Stimulated activated CD4-positive, alpha-beta T cell treated with anti-CD3 and anti-CD28 coated beads, Interleukin-1b, Interleukin-23, amount 100 ng/mL, for 48 hours (primary cell): Measurements from ENCODE around the gene CALY.
"Not testable (repeated sequence)": the region's sequence is repeated elsewhere in the genome, so short reads cannot be mapped to it uniquely, and the experiment has no call there.

Source experiments
- DNase-seq: peaks from one replicate; pipeline ENCODE4 v3.0.0-alpha.2; 2020

CALY gene, protein sequence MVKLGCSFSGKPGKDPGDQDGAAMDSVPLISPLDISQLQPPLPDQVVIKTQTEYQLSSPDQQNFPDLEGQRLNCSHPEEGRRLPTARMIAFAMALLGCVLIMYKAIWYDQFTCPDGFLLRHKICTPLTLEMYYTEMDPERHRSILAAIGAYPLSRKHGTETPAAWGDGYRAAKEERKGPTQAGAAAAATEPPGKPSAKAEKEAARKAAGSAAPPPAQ

DNA sequence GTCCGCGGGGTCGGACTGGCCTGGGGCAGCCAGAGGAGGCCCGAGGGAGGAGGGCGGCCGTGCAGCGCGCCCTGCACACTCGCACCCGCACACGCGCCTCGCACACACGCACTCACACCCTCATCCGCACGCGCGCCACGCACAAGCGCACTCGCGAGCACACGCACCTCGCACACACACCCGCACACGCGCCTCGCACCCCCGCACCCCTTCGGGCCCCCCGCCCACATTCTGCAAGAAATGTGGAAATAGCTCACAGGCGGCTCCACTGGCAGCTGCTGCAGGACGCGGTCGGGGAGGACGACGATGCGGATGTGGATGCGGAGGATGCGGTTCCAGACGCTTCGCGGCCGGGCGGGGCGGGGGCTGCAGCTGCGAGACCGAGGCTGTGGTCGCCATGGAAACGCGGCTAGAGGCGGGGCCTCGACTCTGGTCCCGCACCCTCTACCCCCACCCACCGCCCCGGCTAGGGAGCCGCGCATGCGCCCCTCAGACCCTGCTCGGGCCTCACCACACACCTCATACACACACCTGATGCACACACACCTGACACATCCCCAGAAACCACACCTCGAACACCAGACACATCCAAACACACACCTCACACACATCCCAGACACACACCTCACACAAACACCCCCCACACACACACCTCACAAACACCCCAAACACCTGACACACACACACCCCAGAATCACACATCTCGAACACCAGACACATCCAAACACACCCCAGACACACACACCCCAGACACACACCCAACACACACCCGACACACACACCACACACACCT lies at the start of gene CALY:
CALY (minus strand) TSS at position 320 of the 793 bp plus-strand sequence. CDS start 7,907 bp downstream, outside the sequence.
- DNase-seq = peak; percentile 66

DNA sequence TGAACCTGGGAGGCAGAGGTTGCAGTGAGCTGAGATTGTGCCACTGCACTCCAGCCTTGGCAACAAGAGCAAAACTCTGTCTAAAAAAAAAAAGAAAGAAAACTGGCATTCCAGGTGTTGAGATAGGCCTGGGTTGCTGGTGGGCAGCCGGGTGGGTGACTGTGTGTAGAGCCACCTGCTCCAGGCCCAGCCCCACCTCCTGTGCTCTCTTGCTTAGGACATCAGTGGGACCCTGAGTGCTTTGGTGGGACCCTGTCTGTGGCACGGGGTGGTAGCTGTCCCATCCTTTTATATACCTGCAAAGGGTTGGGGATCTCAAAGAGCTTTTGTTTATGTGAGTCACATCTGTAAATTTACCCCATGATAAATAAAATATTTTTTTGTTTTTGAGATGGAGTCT lies 48.5 kb upstream of the CALY start:
- DNase-seq = no peak

DNA sequence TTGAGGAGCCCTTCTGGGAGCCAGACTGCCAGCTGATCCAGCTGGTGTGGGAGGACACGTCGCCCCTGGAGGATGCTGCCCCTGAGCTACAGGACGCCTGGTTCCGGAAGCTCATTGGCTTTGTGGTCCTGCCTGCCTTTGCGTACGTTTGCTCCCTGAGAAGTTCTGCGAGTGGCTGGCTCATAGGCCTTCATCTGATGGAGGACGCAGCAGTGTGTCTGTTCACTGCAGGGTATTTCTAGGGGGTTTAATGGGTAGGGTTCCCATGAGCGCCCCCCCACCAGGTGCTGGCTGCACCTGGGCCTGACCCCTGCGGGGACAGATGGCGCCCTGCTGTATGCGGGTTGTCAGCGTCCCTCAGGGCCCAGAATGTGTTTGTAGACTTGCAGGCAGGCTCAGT lies 47.4 kb upstream of the CALY start:
- DNase-seq = no peak

DNA sequence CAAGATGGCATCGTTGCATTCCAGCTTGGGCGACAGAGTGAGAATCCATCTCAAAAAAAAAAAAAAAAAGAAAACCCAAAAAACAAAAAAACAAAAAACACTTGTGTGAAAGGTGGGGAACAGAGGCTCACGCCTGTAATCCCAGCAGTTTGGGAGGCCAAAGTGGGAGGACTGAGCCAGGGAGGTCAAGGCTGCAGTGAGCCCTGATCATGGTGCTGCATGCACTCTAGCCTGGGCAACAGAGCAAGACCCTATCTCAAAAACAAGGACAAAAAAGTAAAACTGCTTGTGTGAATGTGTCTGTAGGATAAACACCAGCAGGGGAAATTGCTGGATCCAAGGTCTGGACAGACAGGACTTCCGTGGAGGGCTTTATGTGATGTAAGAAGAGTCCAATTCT lies 46.9 kb upstream of the CALY start:
- no peak for DNase-seq

DNA sequence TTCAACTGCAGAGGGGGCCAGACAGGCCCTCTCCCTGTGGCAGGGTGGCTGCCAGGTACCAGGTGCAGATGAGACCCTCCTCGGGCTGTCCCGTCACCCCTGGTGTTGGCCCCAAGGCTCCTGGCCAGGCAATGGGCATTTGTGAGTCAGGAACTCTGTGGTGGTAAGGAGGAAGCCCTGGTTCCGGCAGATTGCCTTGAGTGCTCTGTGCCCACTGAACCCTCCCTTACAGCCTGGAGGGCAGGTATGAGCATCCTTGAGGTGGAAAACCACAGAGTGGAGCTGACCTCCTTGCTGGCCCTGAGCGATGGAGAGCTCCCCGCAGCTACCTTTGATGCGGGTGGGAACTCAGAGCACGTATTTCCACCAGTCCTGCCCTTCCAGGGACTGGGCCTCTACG lies 44.3 kb upstream of the CALY start:
- DNase-seq = no peak

DNA sequence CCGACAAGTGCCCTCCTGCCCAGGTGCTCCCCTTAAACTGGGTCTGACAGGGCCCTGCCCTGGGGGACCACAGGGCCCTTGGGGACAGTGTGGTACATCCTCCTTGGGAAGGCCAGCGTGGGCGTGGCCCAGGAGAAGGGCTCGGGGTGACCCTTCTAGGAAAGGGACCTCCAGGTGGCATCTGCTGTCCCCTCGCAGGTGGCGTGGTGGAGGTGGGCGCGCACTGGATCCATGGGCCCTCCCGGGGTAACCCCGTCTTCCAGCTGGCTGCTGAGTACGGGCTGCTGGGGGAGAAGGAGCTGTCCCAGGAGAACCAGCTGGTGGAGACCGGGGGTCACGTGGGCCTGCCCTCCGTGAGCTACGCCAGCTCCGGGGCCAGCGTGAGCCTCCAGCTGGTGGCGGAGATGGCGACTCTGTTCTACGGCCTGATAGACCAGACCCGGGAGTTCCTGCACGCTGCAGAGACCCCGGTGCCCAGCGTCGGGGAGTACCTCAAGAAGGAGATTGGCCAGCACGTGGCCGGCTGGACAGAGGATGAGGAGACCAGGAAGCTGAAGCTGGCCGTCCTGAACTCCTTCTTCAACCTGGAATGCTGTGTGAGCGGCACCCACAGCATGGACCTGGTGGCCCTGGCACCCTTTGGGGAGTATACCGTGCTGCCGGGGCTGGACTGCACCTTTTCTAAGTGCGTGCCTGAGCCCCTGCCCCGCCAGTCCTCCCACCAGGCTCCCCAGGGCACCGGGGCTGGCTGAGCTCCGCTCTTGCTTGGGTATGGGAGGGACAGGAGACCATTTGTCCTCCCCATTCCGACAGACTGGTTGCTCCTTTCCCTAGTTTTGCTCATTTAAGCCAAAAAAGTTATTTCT lies 43.3 kb upstream of the CALY start:
- no peak for DNase-seq

DNA sequence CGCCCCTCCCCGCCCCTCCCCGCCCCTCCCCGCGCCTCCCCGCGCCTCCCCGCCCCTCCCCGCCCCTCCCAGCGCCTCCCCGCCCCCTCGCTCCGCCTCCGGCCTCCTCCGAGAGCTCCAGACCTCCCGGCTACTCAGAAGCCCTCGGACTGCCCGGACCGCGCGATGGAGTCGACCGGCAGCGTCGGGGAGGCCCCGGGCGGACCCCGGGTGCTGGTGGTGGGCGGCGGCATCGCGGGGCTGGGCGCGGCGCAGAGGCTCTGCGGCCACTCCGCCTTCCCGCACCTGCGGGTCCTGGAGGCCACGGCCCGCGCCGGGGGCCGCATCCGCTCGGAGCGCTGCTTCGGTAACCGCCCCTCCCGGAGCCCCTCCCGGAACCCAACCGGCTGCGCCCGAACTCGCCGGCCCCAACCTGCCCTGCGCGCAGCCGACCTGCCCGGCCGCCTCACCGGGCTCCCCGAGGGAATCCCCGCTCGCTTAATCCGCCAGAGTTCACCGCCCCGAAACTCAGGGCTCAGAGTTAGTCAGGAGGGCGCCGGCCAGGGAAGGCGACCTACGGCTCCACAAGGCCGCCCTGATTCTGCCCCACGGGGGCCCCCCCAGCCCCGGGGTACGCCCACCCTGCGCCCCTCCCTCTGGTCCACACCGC lies 42.6 kb upstream of the CALY start, which contains the start of gene PAOX:
PAOX (plus strand) TSS at position 111 of the 649 bp plus-strand sequence; CDS start at position 166, 55 bp downstream.
- peak; percentile 54 for DNase-seq

DNA sequence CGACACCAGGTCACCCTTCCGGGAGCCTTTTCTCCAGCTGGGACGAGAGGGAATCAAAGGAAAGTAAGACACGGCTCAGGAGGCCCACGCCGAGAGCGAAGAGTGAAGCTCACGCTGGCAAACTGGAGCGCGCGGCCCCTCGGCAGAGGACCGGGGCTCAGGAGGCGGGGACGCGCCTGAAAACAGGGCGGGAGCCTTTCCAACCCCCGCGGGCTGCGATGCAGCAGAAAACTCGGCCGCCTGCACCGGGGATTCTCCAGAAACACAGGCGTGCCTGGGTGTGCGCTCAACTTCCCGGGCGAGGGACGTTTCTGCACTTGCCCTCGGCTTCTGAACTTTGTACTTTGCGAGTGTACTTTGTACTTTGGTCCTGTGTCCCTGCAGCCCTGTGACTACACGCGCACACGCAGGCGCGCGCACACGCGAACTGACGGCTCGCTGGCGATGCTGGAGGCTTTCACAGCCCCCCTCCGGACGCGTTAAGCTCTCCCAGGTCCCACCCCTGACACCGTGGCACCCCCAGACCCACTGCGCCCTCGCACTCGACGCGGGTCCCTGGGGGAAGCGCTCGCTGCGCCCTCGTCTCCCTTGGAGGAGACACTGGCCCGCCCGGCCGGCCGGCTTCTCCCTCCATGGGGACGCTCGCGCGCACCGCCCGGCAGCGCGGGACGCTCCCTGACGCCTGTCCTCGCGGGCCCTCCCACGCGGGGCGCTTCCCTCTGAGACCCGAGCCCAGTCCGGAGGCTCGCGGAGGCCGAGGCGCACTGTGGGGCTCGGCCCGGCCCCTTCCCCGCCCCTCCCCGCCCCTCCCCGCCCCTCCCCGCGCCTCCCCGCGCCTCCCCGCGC lies 41.8 kb upstream of the CALY start:
- DNase-seq = peak; percentile 50

DNA sequence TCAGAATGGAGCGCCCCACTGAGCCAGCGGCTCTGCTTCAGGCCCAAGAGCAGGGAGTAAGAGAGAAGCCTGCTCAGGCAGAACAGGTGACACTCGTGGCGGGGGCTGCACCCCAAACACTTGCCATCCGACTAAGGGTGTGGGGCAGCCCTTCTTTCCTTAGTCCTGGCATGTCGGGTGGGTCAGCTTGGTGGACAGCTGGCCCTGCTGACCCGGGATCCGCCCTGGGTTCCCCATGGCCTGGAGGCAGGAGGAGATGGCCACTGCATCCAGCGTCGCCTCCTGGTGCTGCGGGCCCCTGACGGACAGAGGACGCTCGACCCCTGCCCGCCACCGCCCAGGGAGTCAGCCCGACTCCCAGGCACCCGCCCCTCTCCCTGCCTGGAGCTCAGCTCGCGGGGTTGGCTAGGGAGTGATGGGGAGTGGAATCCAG lies 41.1 kb upstream of the CALY start:
- DNase-seq = no peak

DNA sequence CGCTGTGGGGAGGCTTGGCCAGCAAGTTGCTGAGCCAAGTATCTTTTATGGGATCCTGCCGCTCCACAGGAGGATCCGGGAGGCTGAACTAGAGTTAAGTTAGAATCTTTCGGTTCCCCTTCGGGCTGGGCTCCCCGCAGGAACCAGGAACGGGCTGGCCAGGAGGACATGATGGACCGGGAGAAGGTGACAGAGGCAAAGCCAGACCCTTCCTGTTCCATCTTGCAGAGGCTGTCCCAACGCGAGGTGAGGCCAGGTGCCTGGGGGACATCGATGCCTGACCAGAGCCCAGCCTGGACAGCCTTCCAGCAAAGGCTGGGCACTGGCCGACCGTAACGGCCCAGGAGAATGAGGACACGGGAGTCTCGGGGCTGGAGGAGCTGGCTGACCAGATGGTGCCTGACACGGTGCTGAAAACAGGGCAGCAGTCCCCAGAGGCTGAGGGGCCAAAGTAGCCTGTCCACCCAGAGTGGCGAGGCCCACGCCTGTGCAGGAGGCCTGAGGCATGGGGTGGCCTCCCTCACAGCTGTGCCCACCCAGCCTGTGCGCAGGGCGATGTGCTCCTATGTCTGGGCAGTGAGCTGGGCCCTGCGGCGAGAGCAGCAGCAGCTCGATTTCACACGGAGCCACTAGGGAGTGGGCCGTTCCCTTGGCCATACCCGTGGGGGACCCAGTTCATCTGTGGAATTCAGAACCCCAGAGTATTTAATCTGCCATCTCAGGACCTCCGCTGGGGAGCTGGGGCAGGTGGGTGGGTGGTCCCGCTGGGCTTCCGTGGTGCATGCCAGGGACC lies 40.5 kb upstream of the CALY start:
- no peak for DNase-seq

DNA sequence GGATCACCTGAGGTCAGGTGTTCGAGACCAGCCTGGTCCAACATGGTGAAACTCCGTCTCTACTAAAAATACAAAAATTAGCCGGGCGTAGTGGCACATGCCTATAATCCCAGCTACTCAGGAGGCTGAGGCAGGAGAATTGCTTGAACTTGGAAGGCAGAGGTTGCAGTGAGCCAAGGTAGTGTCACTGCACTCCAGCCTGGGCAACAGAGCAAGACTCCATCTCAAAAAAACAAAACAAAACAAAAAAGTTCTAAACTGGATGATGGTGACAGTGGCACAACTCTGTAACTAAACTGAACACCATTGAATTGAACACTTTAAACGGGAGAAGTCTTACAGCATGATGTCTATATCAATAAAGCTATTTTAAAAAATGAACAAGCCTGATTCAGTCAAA lies 39.5 kb upstream of the CALY start:
- not testable (repeated sequence) for DNase-seq

DNA sequence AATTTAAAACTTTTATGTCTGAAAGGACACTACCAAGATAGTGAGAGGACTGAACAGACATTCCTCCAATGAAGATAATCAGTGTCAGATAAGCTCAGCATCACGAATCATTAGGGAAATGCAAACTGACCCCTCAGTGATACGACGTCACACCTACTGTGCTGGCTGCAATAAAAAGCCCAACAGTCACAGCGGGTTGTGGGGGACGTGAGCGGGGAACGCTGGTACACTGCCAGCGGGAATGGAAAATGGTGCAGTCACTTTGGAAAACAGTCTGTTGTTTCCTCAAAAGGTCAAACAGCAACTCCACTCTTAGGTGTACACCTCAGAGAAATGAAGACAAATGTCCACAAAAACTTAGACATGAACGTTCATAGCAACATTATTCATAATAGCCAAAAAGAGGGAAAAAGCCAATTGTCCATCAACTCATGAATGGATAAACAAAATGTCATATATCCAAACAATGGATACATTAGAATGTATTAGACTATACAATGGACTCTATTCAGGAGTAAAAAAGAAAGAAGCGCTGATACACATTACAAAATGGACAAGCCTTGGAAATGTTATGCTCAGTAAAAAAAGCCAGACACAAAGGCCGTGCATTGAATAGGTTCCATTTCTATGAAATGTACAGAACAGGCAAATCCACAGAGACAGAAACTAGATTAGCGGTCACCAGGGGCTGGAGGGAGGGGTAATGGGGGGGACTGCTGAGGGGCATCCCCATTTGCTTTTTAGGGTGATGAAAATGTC lies 38.8 kb upstream of the CALY start:
- DNase-seq = no peak

DNA sequence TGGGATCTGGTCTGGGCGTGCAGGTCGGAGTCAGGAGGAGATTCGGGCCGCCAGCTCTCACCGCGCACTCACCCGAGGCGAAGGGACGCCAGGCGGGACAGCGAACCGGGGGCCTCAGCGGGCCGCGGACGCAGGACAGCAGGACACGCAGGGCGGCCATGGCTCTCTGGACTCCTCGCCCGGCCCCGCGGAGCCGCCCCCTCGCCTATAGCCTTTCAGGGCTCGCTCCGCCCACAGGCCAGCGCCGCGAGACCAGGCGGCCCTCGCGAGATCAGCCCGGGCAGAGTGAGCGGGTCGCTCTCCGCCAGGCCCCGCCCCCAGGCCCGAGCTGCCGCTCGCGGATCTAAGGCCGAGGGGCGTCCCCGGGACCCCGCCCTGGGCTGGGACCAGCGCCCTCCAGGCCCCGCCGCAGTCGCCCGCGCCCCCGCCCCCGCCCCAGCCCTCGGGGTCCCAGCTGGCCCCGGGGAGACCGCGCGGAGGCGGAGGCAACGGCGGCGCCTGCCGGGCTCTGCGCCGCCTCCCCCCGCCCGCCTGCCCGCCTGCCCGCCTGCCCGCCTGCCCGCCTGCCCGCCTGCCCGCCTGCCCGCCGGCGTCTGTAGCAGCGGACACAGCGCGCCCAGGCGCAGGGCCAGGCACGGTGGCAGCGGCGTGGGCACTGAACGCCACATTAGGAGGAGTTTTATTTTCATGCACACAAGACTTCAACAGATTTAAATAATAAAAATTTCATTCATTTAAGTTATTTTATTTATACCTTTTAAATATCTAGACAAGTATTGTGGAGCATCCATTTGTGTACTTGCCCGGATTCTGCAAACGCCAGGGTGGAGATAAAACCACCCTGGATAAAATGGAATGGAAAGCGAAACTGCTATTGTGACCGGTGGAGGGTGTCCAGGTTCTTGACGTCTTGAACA lies 36.7 kb upstream of the CALY start, which contains the start of gene ECHS1:
ECHS1 (minus strand) TSS at position 181 of the 917 bp plus-strand sequence; CDS start at position 160, 21 bp downstream.
- peak; percentile 93 for DNase-seq

DNA sequence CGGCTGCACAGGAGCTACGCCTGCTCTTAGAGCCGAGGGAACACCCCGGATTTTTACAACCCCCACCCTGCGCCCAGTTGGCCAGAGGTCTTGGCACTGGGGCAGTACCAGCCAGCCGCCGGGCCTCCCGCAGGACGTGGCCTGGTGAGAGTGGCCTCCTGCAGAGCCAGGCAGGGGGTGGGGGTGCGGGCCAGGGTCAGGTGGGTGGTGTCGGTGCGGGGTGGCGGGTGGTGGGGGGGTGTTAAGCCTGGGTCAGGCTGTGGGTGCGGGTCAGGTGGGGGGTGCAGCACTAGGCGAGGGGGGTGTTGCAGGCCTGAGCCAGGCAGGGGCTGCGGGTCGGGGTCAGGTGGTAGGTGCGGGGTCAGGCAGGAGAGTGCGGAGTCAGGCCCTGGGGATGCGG lies 35.8 kb upstream of the CALY start:
- DNase-seq = no peak

DNA sequence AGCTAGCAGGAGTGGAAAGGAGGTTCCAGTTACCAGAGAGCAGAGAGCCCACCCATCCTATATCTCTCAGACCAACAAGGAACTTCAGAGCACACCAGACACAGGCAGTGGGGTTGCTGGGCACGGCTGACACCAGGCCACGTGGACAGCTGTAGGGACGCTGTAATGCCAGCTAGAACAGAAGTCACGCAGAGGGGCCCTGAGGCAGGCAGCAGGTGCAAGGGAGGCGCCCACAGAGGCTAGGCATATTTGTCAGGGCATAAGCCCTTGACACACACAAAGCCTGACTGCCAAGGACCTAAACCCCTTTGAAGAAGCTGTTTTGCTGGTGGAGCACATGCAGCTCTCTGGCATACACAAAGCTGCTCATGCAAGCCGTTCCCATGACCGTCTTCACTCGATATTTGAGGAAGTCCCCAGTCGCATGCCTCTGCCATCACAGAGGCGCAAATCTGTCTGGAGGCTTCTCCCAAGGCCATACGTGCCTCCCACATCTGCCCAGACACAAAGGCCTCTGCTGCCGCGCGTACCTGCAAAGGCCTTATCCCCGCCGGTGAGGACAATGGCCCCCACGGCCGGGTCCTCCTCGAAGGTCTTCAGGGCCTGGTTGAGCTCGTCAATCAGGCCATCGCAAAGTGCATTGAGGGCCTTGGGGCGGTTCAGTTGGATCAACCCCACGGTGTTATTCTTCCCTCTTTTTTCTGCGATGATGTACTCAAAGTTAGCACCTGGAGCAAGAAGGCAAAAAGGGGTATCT lies 33.5 kb upstream of the CALY start:
- DNase-seq = no peak

DNA sequence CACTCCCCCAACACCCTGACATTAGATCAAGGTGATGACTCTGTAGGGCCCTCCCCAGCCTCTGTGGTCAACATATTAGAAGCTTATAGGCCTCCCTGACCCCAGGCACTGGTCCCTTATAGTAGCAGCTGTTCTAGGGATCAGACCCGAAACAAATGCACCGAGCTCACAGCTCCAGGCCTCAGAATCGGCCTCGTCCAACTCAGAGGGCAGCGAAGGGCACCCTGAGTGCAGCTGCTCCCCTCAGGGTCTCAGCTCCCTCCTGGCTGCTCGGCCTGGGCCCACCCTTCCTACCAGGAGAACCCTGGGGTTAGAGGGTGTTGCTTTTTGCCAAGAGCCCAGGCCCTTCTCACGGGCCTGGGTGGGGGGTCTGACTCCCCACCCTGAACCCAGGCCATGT lies 31.5 kb upstream of the CALY start:
- DNase-seq = no peak

DNA sequence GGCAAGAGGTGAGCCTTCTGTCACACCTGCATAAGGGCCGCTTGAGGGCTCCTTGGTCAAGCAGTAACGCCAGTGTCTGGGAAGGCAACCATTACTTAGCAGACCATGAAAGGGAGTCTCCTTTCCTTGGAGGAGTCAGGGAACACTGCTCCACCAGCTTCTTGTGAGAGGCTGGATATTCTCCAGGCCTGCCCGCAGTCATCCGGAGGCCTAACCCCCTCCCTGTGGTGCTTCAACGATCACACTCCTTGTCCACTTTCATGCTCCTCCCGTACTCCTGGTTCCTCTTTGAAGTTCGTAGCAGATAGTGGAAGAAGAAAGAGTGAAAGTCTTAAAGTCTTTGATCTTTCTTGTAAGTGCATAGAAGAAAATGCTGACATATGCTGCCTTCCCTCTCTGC lies 30.8 kb upstream of the CALY start:
- not testable (repeated sequence) for DNase-seq

DNA sequence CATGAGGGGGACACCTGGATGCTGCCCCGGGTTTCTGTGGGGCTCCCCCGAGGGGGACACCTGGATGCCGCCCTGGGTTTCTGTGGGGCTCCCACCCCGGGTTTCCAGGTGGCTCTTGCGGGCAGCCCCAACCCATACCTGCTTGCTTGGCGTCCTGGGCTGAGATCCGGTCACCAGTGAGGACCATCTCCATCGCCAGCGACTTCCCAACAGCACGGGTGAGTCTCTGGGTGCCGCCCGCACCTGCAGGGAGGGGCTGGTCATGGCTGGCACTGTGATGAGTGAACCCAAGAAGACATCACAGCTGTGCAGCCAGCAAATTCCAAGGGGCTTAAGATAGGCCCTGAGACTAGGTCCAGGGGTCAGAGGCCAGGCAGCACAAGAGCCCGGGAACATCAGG lies 30.1 kb upstream of the CALY start:
- DNase-seq = no peak
